HG03354 (cell line): ENCODE results near the gene MEOX2.

Experiments
- ATAC-seq: cut with Tn5 transposase; IDR thresholded peaks from one replicate; pipeline ENCODE4 v1.9.1; 2021; ENCODE audit warnings: mild to moderate bottlenecking; ENCODE audit not compliant: unreplicated experiment, poor library complexity, severe bottlenecking

Gene MEOX2

DNA sequence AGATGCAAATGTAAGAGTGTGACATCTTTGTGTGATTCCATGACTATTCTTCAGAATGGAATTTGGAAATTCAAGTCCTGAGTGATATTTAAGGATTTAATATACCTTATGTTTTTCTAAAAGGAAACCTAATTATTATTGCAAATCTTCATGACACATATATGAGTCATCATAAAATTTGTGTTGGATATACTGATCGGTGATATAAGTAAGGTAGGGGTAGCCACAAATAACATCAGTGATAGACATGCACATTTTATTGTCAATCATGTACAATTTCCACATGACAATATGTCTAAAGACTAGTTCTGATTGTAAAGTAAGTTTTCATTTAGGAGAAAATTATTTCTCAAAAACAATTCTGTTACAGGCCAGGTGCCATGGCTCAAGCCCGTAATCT lies 65.0 kb downstream of the MEOX2 start:
- no peak for ATAC-seq

DNA sequence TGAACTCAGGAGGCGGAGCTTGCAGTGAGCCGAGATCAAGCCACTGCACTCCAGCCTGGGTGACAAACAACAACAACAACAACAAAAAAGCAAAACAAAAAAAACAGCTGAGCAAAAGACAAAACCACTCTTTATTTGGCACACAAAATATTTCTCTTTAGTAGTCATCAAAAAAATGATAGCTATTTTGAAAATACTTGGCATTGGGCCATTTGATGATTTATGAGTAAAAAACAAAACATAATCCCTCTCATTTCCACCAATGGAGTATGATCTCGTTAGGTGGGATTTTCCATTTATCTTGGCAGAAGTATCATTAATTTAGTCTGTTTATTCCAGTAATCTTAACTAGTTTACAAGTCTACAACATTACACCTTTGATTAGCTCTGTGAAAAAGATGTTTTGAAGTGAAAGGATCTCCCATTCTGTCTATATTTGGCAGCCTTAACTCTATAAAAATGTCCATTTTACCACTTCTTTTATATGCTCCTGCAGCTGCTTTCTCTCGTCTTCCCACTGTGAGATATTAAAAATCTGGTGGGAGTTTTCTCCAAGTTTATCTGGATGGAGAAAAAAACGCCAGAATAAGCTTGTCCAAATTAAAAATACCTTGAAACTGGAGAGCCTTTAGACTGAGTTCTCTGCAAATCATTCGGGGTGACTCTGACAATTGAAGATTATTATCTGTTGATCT lies 65.8 kb downstream of the MEOX2 start:
- no peak for ATAC-seq

DNA sequence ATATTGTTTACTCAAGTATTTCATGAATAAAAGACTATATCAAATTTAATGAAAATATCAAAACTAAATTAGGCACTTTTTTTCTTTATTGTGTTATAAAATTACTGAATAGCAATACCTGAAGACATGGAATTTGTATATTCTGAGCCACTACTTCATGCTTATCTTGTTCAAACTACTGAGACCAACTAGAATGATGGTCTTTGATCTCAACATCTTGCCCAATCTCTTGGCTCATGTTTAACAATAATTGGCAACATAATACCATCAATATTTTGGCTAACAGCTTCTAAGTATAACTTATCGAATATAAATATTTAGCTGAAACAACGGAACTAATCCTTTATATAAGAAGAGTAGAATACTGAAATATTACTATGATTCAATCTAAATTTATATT lies 68.2 kb downstream of the MEOX2 start:
- no peak for ATAC-seq

DNA sequence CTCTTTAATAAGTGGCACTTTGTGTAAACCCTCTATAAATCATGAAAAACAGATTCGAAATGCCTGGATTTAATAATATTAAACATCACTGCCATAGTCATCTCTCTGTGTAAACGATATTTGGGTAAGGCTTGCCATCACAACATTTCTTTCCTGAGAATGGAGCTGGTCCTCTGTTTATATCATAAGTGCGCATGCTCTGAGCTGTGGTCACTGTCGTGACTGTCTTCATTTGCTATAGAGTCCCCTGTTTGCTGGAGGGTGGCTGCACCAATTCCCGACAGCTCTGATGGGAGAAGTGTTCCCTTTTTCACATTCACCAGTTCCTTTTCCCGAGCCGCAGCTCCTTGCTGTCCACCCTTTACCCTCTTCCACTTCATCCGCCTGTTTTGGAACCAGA lies 74.3 kb downstream of the MEOX2 start:
- no peak for ATAC-seq

DNA sequence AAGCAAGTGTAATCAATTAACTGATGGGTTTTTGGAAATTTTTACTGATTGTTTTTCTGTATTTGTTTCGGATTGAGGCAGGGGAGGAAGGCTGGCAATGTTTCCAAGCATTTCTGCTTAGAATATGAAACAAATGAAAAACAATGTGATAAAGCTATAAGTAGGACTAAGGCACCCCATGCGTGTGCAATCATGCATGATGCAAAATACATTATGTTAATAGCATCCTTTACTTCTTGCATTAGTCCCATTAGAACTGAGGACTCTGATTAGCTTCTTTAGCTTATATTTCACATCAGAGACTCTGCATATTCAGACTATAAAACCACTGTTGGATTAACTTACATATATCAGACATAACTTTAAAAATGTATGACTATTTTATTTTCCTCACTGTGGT lies 76.0 kb downstream of the MEOX2 start:
- ATAC-seq, result no peak

DNA sequence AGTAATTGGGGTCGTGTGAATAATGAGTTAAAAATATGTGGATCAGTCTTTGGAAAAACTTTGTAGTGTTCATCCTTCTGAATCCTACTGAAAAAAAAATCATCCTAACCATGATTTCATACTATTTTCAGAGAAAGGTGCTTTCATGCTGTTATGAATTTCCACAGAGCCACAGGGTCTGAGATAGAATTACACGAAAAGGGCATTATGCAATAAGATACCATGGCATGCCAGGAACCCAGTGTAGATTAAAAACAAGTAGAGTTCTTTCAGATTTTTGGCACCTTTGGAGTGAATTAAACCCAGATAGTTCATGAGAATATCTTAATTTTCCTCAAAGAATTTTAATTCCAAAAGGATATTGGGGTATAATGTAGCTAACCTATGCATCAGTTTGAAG lies 77.2 kb downstream of the MEOX2 start:
- ATAC-seq, result no peak

DNA sequence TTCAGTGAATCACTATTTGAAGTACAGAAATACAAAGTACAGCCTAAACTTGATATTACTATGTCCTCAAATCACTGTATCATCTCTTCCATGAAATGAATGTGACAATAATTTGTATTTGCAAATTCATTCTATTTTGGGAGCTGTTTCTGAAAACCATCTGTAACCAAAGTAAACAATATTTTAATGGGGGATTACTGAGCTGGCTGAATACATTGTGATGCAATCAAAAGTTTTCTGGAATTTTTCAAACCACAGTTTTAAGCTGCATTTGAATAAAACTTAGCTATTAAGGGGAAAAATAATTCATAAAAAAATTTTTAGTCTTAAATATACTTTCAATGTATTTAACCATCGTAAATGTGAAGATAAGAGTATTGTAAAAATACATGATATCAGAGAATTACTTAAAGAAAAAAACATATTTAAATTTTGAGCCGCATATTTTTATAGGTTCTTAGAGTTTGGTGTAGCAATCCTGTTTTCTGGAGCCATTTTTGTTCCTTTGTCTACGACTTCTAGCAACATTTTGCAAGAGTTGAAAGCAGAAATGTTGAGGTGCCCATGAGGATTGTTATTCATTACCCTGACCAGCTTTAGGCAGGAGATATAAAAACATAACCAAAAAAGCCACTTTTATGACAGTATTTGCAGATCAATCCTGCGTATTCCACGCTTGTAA lies 78.8 kb downstream of the MEOX2 start:
- no peak for ATAC-seq

DNA sequence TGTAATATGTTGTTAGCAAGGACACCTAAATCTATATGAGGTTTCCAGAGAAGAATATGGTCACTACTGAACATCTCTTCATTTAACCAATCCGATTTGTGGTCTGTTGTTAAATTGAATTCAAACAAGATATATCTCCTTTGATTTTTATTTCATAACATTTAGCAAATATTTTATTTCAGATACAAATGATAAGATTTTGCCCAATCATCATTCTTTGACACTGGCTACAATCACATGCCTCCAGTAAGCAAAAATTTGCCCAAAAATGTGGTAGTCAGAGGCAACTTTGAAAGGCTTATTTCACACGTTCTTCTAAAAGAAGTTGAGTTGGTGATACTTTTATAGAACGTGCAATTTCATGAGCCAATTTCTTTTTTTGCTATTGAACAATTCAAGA lies 79.9 kb downstream of the MEOX2 start:
- ATAC-seq, result no peak

DNA sequence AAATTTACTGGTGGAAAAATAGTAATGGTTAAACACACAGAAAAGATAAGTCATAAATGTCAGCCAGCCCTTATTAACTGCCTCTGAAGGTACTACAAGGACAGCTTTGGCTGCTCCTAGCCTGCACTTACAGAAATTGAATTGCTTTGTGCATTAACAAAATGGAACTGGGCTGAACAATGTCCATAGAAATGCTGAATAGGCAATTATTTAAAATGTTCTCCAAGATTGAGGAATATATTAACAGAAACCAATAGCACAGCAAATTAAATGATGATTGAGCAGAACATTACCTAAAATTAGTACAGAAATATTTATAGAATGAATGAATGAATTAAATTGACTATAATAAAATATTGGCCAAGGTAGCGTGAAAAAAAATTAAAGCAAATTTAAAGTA lies 82.3 kb downstream of the MEOX2 start:
- ATAC-seq, result no peak

DNA sequence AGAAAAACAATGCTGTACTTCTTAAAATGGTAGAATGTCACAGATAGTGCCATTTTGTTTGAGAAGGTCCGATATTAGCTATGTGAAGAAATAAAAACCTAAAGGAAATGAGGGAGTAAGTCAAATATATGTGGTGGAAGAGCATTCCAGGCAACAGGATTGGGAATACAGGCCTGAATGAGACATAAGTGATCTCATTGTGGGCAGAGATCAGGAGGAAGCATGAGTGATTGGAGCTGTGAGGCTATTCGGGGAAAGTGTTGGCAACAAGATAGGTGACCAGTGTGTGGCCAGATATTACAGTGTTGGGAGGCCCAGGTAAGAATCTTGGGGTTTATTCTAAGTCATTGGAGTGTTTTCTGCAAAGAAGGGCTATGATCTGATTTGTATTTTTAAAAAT lies 83.4 kb downstream of the MEOX2 start:
- ATAC-seq, result no peak

DNA sequence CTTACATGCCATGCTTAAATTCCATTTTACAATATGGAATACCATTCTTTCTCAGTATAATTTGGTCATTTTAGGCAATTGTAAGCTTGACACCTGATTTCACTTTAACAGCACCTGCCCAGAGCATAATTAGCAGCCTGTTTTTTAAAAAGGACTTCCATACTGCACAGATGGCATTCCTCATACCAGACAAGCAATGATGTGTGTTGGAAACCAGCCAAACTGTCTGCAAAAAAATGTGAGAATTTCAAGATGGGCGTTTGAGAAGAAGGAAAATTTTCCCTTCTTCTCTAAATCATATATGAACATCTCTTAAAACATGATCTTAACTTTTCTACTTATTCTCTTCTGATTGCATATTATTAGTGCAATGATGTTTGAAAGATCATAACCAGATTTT lies 84.2 kb downstream of the MEOX2 start:
- no peak for ATAC-seq

DNA sequence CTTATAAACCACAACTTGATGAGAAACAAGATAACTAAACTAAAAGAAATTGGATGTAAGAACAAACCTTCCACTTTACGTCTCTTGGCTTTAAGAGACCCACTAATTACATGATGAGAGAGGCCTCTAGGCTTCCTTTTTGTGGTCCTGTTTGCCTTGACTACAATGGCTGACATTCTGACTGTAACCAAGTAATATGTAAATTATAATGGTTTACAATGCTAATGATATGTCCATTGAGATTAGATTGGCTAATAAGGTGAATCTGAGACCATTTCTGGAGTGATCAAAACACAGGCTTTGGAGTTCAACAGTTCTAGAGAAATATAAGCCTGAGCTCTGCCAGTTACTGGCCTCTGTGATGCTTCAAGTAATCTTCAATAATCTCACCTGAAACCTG lies 85.3 kb downstream of the MEOX2 start:
- no peak for ATAC-seq

DNA sequence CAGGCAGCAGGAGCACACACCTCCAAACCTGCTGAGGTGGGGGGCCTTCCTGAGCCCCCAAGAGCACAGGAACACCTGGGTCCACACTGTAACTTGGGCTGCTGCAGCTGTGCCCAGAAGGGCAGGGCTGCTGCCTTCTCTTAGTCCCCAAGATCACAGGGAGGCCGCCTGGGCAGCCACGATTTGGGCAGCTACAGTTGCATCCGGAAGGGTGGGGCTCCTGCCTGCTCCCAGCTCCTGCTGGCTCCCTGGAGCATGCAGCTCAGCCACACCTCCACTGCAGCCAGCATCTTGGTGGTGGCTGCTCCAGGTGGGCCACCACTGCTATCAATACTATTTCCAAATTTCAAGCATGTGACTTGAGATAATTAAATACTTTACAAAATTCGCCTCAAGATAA lies 86.2 kb downstream of the MEOX2 start:
- no peak for ATAC-seq

DNA sequence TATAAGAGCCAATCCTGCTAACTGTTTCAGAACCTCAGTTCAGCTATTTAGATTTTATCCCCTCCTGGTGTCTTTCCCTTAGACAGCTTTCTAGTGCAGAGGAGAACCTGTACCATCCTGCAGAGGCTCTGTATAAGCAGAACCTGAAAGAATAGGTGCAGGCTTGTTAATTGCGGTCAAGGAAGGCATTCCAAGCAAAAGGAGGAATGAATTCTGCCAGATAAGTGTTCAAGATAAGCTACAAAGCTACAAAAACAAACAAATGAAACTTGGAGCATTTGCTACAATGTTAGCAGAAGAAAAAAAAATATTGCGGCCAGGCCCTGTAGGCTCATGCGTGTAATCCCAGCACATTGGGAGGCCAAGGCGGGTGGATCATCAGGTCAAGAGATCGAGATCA lies 92.0 kb downstream of the MEOX2 start:
- ATAC-seq, result no peak

DNA sequence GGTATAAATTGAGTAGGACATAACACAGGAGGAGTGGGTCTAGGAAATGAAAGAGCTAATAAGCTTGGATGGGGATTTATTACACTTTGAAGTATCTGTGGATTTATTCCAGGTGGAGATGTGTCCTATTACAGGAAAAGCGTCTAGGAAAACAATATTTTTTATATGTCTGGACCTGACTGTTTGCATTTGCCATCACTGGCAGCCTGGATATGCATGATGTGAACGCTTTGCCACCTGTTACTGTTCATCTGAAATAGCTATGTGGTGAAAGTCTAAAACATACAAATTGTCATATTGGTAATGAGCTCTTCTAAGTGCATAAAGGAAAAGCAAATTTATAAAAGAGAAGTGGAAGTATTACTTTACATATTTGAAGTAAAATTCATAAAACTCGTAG lies 93.1 kb downstream of the MEOX2 start:
- ATAC-seq, result no peak

DNA sequence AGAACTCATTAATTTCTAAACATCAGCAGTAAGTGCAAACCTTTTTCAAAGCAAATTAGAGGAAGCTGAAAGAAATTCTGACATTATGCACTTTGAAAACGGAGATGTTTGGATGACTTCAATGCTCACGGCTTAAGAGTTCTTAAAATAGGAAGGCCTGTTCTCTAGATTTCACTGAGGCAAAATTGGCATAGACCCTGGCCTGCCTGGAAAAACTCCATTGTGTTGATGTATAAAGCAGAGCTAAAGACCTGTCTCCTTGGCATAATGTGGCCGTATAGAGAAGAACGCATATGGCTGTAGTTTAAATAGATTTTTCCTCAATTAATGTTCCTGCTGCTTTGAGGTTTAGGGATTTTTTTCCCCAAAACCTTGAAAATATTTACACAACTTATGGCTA lies 100.2 kb downstream of the MEOX2 start:
- no peak for ATAC-seq

DNA sequence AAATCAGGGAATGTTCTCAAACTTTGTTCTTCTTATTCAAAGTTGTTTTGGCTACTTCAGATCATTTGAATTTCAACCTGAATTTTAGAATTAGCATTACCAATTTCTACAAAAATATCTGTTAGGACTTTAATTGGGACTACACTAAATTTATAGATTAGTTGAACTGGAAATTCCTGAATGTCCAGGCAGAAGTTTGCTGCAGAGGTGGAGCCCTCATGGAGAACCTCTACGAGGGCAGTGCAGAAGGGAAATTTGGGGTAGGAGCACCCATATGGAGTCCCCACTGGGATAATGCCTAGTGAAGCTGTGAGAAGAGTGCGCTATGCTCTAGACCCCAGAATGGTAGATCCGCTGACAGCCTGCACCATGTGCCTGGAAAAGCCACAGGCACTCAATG lies 101.9 kb downstream of the MEOX2 start:
- no peak for ATAC-seq

DNA sequence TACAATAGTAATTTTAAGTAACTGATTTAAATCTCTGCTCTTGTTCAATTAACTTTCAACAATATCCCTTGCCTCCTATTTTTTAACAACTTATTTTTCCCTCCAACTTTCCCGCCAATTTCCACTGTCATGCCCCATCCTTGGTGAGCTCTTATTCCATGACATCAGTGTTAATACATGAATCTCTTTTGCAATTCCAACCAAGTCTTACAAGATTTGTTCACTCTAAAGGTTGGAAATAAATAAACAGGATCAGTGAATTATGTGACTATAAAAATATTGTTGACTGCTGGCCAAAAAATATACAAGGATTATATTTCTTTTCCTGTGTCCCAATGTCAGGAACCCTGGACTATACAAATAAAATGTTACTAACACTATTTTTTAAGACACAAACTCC lies 103.7 kb downstream of the MEOX2 start:
- no peak for ATAC-seq

DNA sequence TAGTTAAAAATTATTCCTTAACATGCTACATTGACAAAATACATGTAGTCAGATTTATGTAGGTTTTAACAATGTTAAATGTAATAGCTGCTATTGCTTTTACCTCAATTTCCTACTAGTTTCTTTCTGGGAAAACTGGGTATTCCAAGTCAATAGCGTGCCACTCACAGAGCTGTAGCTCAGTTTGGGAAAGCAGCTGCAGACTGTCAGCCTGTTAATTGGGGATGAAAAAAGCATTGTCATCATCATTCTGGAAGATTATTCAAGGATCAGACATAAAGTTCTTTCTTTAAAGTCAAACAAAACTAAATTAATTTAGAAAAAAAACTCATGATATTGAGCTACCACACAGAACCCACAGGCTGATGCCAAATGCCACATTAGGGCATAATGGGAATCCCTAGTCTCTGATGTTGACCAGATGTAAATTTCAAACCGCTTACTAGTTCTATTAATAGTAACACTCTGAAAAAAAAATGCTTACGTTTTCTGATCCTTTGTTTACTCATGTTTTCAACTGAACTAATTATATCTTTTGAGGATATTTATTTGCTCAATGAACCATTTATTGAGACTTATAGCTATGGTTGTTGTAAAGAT lies 105.0 kb downstream of the MEOX2 start:
- ATAC-seq, result no peak

DNA sequence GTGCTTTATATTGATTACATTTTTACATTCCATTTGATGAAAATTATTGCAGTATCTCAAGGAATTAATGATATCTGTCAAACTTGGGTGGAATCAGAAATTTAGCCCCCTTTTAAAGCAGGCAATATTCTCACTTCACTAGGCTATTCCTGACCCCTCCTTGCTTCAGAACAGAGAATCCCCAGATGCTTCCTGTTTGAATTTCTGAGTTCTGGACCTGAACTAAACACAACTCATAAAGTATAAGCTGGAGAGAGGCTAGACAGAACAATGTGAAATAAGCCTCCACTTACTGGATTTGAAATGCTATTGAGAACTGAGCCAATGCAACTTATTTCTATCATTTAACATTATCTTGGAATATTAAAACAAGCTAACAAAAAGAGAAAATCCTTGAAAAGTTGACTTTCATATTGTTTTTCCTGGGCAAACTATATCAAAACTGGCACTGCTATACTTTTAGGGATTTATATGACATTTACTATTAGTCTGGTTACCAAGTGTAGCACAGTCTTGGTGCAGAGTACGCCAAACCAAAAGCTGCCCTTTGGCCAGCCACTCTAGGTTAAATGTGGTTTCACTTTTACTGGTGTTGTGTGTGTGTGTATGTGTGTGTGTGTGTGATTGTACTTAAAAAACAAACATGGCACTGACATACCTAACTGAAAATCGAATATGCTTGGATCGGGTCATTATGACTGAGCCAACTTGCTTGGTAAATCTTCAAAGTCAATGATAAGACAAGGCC lies 105.7 kb downstream of the MEOX2 start:
- ATAC-seq, result no peak

DNA sequence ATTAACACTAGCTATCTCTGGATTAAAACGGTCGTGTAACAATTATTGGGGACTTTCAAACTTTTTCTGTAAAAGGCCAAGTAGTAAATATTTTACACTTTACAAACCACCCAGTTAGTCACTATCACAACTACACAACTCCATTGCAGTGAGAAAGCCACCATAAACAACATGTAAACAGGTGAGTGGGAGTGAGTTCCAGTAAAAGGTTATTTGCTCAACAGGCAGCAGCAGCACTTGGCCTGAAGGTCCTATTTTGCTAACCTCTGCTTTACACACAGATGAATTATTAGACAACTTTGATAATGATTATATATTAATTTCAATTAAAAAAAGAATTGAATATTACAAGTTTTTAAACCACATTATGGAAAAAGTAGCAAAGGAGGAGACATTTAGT lies 108.9 kb downstream of the MEOX2 start:
- no peak for ATAC-seq
